Adipose tissue (tissue), 3 donors: ENCODE data around the gene SOS1. TPM values are rescaled to one million over a fixed set of nuclear protein-coding genes. Genes with fewer than 3 reads are reported as not detected.
A peak's percentile ranks its signal among the peaks of the same experiment; 100 is the strongest.
"Not testable (repeated sequence)": the region's sequence is repeated elsewhere in the genome, so short reads cannot be mapped to it uniquely, and the experiment has no call there.

Source experiments
- H3K27ac ChIP-seq: one replicate; pipeline ENCODE4 v1.5.1; 2013; ENCODE audit warnings: low read depth, low read length
- WGBS, 3 donors: extraction: QIAGEN DNeasy Blood & Tissue Kit; methylation state at CpG; one replicate each; pipeline ENCODE4 v1.1.7; 2013; 5-methylcytosine and 5-hydroxymethylcytosine counted together
- polyA plus RNA-seq, 3 donors: library from polyadenylated mRNA; stranded (reverse); fragments of 200-250 nt; gene quantifications; one replicate each; pipeline ENCODE4 v1.2.3, GENCODE V29; 2013
- donor health status: healthy with polysubstance abuse.
- donor health status: Bipolar disorder and iron deficiency.
- donor health status: healthy.

The SOS1 gene
- polyA plus RNA-seq, 3 donors: 3.9 to 22.9 (median 9.2) TPM

DNA sequence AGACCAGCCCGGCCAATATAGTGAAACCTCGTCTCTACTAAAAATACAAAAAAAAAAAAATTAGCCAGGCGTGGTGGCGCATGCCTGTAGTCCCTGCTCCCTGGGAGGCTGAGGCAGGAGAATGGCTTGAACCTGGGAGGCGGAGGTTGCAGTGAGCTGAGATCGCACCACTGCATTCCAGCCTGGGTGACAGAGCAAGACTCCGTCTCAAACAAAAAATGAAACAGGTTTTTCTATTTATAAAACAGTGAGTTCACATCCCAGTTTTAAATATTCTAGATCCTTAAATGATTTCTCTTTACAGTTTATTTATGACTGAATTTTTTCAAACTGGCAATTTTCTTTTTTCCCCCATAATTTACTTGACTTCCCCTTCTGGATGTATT lies 20.1 kb upstream of the SOS1 start:
- not testable (repeated sequence) for H3K27ac ChIP-seq
- WGBS, 3 donors: 84 to 91% (median 88%) methylated on average over 7 of the region's 7 CpGs

DNA sequence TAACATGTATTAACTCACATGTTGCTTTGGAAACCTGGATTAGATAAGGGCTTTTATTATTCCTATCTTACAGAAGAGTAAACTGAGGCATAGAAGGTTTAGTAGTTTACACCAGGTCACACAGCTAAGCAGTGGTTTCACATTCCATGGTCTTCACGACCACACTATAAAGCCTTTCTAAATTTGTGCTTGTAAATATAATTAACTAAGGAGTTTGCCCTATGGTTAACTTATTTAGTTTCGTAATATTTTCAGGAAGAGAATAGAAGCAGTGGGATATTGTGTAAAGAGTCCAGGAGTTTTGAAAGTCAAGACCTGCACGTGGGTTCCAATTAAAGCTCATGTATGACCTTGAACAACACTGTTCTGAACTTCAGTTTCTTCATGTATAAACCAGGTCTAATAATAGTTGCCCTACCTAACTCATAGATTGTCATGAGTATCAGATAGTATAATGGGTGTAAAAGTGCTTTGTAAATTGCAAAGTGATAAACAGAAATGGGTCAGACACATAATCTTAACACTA lies 19.5 kb upstream of the SOS1 start:
- H3K27ac ChIP-seq: no peak overlapping the region
- WGBS, 3 donors: 32 to 48% (median 42%) methylated on average over 3 of the region's 3 CpGs

GRCh38 chr2:39139511-39140237 lies 18.8 kb upstream of the SOS1 start:
- WGBS, 3 donors: 53 to 65% (median 60%) methylated on average over 2 of the region's 2 CpGs

DNA sequence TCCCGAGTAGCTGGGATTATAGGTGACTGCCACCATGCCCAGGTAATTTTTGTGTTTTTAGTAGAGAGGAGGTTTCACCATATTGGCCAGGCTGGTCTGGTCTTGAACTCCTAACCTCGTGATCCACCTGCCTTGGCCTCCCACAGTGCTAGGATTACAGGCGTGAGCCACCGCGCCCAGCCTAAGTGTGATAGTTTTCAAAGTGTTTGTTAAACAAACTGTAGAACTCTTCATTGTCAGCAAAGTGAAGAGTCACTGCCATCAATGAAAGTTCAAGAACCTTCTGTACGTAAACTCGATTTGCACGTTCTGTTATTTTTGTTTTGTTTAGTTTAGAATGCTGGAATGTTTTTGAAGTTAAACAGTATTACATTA lies 18.0 kb upstream of the SOS1 start:
- 92 to 96% (median 96%) methylated on average over 8 of the region's 8 CpGs for WGBS, 3 donors

More at GRCh38 chr2:39139511-39140237, 18.8 kb upstream of the SOS1 start:
- no peak overlapping the region for H3K27ac ChIP-seq

GRCh38 chr2:39138187-39138836 lies 17.5 kb upstream of the SOS1 start:
- not testable (repeated sequence) for H3K27ac ChIP-seq
- WGBS, 3 donors: 81 to 96% (median 93%) methylated on average over 18 of the region's 18 CpGs

More for the DNA sequence above, 18.0 kb upstream of the SOS1 start:
- no peak overlapping the region for H3K27ac ChIP-seq

- WGBS, 3 donors: 62 to 86% (median 84%) methylated on average over 5 of the region's 5 CpGs
- no peak overlapping the region for H3K27ac ChIP-seq
Measured at GRCh38 chr2:39136799-39137198, 15.9 kb upstream of the SOS1 start.

- no peak overlapping the region for H3K27ac ChIP-seq
- 62 to 71% (median 70%) methylated on average over 5 of the region's 5 CpGs for WGBS, 3 donors
Measured at GRCh38 chr2:39135690-39136259, 14.9 kb upstream of the SOS1 start.

- 73 to 89% (median 74%) methylated on average over 3 of the region's 3 CpGs for WGBS, 3 donors
Measured at GRCh38 chr2:39133215-39133851, 12.5 kb upstream of the SOS1 start.

GRCh38 chr2:39128919-39129391 lies 8.1 kb upstream of the SOS1 start:
- 54 to 78% (median 77%) methylated on average over 1 of the region's 1 CpG for WGBS, 3 donors
- H3K27ac ChIP-seq: no peak overlapping the region

More at GRCh38 chr2:39133215-39133851, 12.5 kb upstream of the SOS1 start:
- no peak overlapping the region for H3K27ac ChIP-seq

- 60 to 76% (median 65%) methylated on average over 1 of the region's 1 CpG for WGBS, 3 donors
Measured at GRCh38 chr2:39127973-39128372, 7.1 kb upstream of the SOS1 start.

DNA sequence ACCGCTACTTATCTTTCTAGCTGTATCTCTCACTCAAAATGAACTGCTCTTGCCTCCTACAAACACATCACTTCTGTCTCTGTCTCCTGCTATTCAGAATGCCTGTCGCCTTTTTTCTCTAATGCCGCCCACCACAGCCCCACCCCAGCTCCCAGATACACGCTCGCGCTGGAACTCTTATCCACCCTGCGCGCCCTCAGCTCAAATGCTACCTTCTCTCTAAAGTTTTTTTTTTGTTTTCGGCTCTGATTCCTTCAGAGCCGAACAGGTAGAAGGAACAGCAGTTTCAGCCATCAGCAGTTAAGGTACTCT lies 3.9 kb upstream of the SOS1 start:
- 0 to 1% (median 1%) methylated on average over 10 of the region's 10 CpGs for WGBS, 3 donors

More at GRCh38 chr2:39127973-39128372, 7.1 kb upstream of the SOS1 start:
- H3K27ac ChIP-seq: no peak overlapping the region

GRCh38 chr2:39124000-39124745 lies 3.3 kb upstream of the SOS1 start:
- peak overlapping the region; percentile 62 for H3K27ac ChIP-seq
- WGBS, 3 donors: 0 to 1% (median 0%) methylated on average over 58 of the region's 58 CpGs

More for the DNA sequence above, 3.9 kb upstream of the SOS1 start:
- no peak overlapping the region for H3K27ac ChIP-seq

GRCh38 chr2:39123436-39123999 lies 2.7 kb upstream of the SOS1 start:
- H3K27ac ChIP-seq: peak overlapping the region; percentile 62

DNA sequence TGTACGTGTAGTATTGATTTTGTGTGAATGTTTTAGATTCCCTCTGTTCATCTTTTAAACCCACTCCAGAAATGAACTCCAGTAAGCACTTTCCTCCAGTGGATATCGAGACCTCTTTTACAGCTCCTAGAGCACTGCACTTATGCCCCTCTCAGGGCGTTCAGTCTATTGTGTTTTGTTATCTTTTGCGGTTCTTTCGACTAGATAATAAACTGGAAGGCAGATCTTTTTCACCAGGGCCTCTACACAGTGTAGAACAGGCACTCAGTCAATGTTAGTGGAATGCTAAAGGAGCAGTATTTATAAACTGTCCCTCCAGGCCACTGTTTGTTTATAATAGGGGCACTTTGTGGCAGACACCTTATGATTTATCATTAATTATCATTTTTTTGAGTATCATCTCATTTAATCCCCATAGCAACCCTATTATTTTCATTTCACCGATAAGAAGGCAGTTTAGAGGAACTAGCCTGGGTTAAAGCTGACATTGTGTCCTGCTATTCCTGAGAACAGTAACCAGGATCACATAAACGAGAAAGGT lies 742 bp upstream of the SOS1 start:
- 8 to 25% (median 23%) methylated on average over 7 of the region's 7 CpGs for WGBS, 3 donors
- H3K27ac ChIP-seq: no peak overlapping the region

More at GRCh38 chr2:39123436-39123999, 2.7 kb upstream of the SOS1 start:
- WGBS, 3 donors: 51 to 70% (median 63%) methylated on average over 25 of the region's 25 CpGs

- 0 to 1% (median 1%) methylated on average over 9 to 37 of the region's 37 CpGs for WGBS, 3 donors
- peak overlapping the region; percentile 60 for H3K27ac ChIP-seq
Measured at GRCh38 chr2:39120521-39120770, 405 bp downstream of the SOS1 start.

- H3K27ac ChIP-seq: peak overlapping the region; percentile 60
- 0 to 1% (median 0%) methylated on average over 53 to 63 of the region's 63 CpGs for WGBS, 3 donors
Measured at GRCh38 chr2:39119732-39120520, 925 bp downstream of the SOS1 start.
